Trophoblast cell (in vitro differentiated cells and primary cell): ENCODE results near the gene CX3CR1.

Experiments used
- DNase-seq, 2 donors: peaks; one replicate each; pipeline ENCODE4 v3.0.0-alpha.2; 2016
- H2AFZ ChIP-seq: 2 replicates; pipeline ENCODE4 v1.6.1; 2013; ENCODE audit warnings: low read length, moderate library complexity, mild to moderate bottlenecking; ENCODE audit not compliant: insufficient read depth, poor library complexity
- H2AK5ac ChIP-seq: 2 replicates; pipeline ENCODE4 v1.6.1; 2013; ENCODE audit warnings: mild to moderate bottlenecking, low read length
- H2BK120ac ChIP-seq: 2 replicates; pipeline ENCODE4 v1.6.1; 2013; ENCODE audit warnings: low read length, mild to moderate bottlenecking, moderate library complexity; ENCODE audit not compliant: insufficient read depth, poor library complexity
- H2BK12ac ChIP-seq: 2 replicates; pipeline ENCODE4 v1.6.1; 2013; ENCODE audit warnings: mild to moderate bottlenecking, low read length, moderate library complexity
- H2BK5ac ChIP-seq: 2 replicates; pipeline ENCODE4 v1.6.1; 2013; ENCODE audit warnings: low read length, low read depth, moderate library complexity, mild to moderate bottlenecking; ENCODE audit not compliant: poor library complexity
- H3K14ac ChIP-seq: 2 replicates; pipeline ENCODE4 v1.6.1; 2013; ENCODE audit warnings: mild to moderate bottlenecking, low read length
- H3K18ac ChIP-seq: 2 replicates; pipeline ENCODE4 v1.6.1; 2013; ENCODE audit warnings: mild to moderate bottlenecking, low read length
- H3K23ac ChIP-seq: 2 replicates; pipeline ENCODE4 v1.6.1; 2013; ENCODE audit warnings: low read length
- H3K27ac ChIP-seq: 2 replicates; pipeline ENCODE4 v1.5.1; 2013; ENCODE audit warnings: low read depth, mild to moderate bottlenecking, inconsistent platforms, low read length, moderate library complexity
- H3K27me3 ChIP-seq: 2 replicates; pipeline ENCODE4 v1.6.1; 2013; ENCODE audit warnings: inconsistent platforms, mild to moderate bottlenecking, low read length, moderate library complexity; ENCODE audit not compliant: insufficient read depth
- H3K36me3 ChIP-seq, 2 experiments: 1 replicate in 1 of 2; 2 replicates in 1 of 2; pipeline ENCODE4 v1.6.1; 2013; ENCODE audit warnings: low read length in 2 of 2, mild to moderate bottlenecking in 2 of 2, moderate library complexity in 1 of 2; ENCODE audit not compliant: insufficient read depth in 2 of 2, control insufficient read depth in 1 of 2
- H3K4ac ChIP-seq: 2 replicates; pipeline ENCODE4 v1.6.1; 2013; ENCODE audit warnings: low read depth, mild to moderate bottlenecking, low read length, moderate library complexity
- H3K4me1 ChIP-seq, 2 experiments: 1 replicate in 1 of 2; 2 replicates in 1 of 2; pipeline ENCODE4 v1.6.1; 2013; ENCODE audit warnings: low read length in 2 of 2, mild to moderate bottlenecking in 2 of 2, moderate library complexity in 1 of 2; ENCODE audit not compliant: insufficient read depth in 2 of 2, control insufficient read depth in 1 of 2
- H3K4me2 ChIP-seq: 2 replicates; pipeline ENCODE4 v1.6.1; 2013; ENCODE audit warnings: inconsistent platforms, mild to moderate bottlenecking, low read length, moderate library complexity
- H3K4me3 ChIP-seq: 2 replicates; pipeline ENCODE4 v1.5.1; 2013; ENCODE audit warnings: mild to moderate bottlenecking, low read depth, low read length, inconsistent platforms
- H3K79me1 ChIP-seq: one replicate; pipeline ENCODE4 v1.6.1; 2013; ENCODE audit warnings: low read length
- H3K79me2 ChIP-seq: 2 replicates; pipeline ENCODE4 v1.6.1; 2013; ENCODE audit warnings: low read length, mild to moderate bottlenecking; ENCODE audit not compliant: control insufficient read depth, insufficient read depth, poor library complexity
- H3K9ac ChIP-seq: 2 replicates; pipeline ENCODE4 v1.6.1; 2013; ENCODE audit warnings: mild to moderate bottlenecking, low read length
- H3K9me3 ChIP-seq: 2 replicates; pipeline ENCODE4 v1.6.1; 2013; ENCODE audit warnings: low read depth, mild to moderate bottlenecking, control low read depth, inconsistent platforms, low read length; ENCODE audit not compliant: insufficient read depth
- H4K12ac ChIP-seq: 2 replicates; pipeline ENCODE4 v1.6.1; 2013; ENCODE audit warnings: low read depth, mild to moderate bottlenecking, low read length, moderate library complexity
- H4K8ac ChIP-seq: 2 replicates; pipeline ENCODE4 v1.6.1; 2013; ENCODE audit warnings: low read depth, mild to moderate bottlenecking, low read length, moderate library complexity
- H4K91ac ChIP-seq: one replicate; pipeline ENCODE4 v1.6.1; 2013; ENCODE audit warnings: low read depth, mild to moderate bottlenecking, low read length, moderate library complexity
- WGBS: extraction: QIAGEN DNeasy Blood & Tissue Kit; methylation state at CpG from one replicate; pipeline ENCODE4 v1.1.7; 2013; ENCODE audit warnings: missing lambda C conversion rate; ENCODE audit not compliant: insufficient read length, insufficient coverage; ENCODE audit errors: extremely low coverage; 5-methylcytosine and 5-hydroxymethylcytosine counted together

CX3CR1 gene

GRCh38 chr3:39249453-39250115 lies 30.3 kb downstream of the CX3CR1 start:
- Histone ChIP-seq H2BK12ac (no peak overlapping the region), H3K18ac (no peak overlapping the region), H3K27ac (no peak overlapping the region), H3K4me1 (peaks cover 0 to 3% of the 10 kb centered on the region in 2 experiments), H2AK5ac (no peak overlapping the region), H3K79me2 (no peaks in the 10 kb centered on the region), H2BK120ac (no peak overlapping the region), H4K8ac (no peak overlapping the region), H3K4ac (no peak overlapping the region), H4K12ac (no peak overlapping the region), H3K9me3 (peaks cover 3% of the 10 kb centered on the region), H3K23ac (no peak overlapping the region), H4K91ac (no peak overlapping the region), H3K27me3 (no peaks in the 10 kb centered on the region), H3K4me3 (no peak overlapping the region), H3K79me1 (no peaks in the 10 kb centered on the region), H2BK5ac (no peak overlapping the region), H3K36me3 (no peaks in the 10 kb centered on the region), H3K4me2 (no peak overlapping the region), H3K9ac (no peak overlapping the region), H3K14ac (no peak overlapping the region), H2AFZ (no peak overlapping the region)
- no CpG with 5 or more reads among the region's 6 CpGs for WGBS
- no peak for DNase-seq

GRCh38 chr3:39241561-39241960 lies 38.3 kb downstream of the CX3CR1 start:
- no peak overlapping the region for H4K91ac ChIP-seq
- H3K27ac ChIP-seq, result no peak overlapping the region

GRCh38 chr3:39237027-39237426 lies 42.8 kb downstream of the CX3CR1 start:
- no peak overlapping the region for H3K23ac ChIP-seq
- no peak overlapping the region for H2BK12ac ChIP-seq
- H2AK5ac ChIP-seq, result no peak overlapping the region
- H3K4me2 ChIP-seq, result no peak overlapping the region
- H3K4me1 ChIP-seq, result no peaks in the 10 kb centered on the region
- H3K9me3 ChIP-seq, result no peaks in the 10 kb centered on the region
- no peak overlapping the region for H3K18ac ChIP-seq
- no peak overlapping the region for H2AFZ ChIP-seq
- H2BK5ac ChIP-seq, result no peak overlapping the region
- no peak overlapping the region for H3K14ac ChIP-seq
- no peak overlapping the region for H4K8ac ChIP-seq
- H2BK120ac ChIP-seq, result no peak overlapping the region
- no peak overlapping the region for H4K12ac ChIP-seq
- no peaks in the 10 kb centered on the region for H3K79me2 ChIP-seq
- no peak overlapping the region for H3K9ac ChIP-seq
- H4K91ac ChIP-seq, result no peak overlapping the region
- H3K36me3 ChIP-seq, result no peaks in the 10 kb centered on the region
- DNase-seq, result no peak
- no peak overlapping the region for H3K4ac ChIP-seq
- no peaks in the 10 kb centered on the region for H3K27me3 ChIP-seq
- no peak overlapping the region for H3K4me3 ChIP-seq
- H3K79me1 ChIP-seq, result no peaks in the 10 kb centered on the region
- no CpG with 5 or more reads among the region's 6 CpGs for WGBS
- H3K27ac ChIP-seq, result no peak overlapping the region

More at GRCh38 chr3:39241561-39241960, 38.3 kb downstream of the CX3CR1 start:
- no peak overlapping the region for H2BK5ac ChIP-seq
- no peak overlapping the region for H3K4me3 ChIP-seq
- H4K12ac ChIP-seq, result no peak overlapping the region
- no peak overlapping the region for H3K18ac ChIP-seq
- no peak overlapping the region for H2AK5ac ChIP-seq
- H3K27me3 ChIP-seq, result no peaks in the 10 kb centered on the region
- H2BK120ac ChIP-seq, result no peak overlapping the region
- no peak overlapping the region for H3K4me2 ChIP-seq
- H3K79me2 ChIP-seq, result no peaks in the 10 kb centered on the region
- H3K23ac ChIP-seq, result no peak overlapping the region
- H2BK12ac ChIP-seq, result no peak overlapping the region
- no peak overlapping the region for H2AFZ ChIP-seq
- no peak overlapping the region for H3K4ac ChIP-seq
- H3K79me1 ChIP-seq, result no peaks in the 10 kb centered on the region
- no peak overlapping the region for H3K9ac ChIP-seq
- H3K14ac ChIP-seq, result no peak overlapping the region
- H4K8ac ChIP-seq, result no peak overlapping the region
- DNase-seq, result no peak
- H3K4me1 ChIP-seq, result no peaks in the 10 kb centered on the region
- no peaks in the 10 kb centered on the region for H3K36me3 ChIP-seq
- no peaks in the 10 kb centered on the region for H3K9me3 ChIP-seq

- no peak overlapping the region for H3K18ac ChIP-seq
- no peak overlapping the region for H3K27ac ChIP-seq
- no peaks in the 10 kb centered on the region for H3K79me2 ChIP-seq
- DNase-seq, result no peak
- no peak overlapping the region for H4K91ac ChIP-seq
- WGBS, result no CpG with 5 or more reads among the region's 2 CpGs
- no peak overlapping the region for H3K4me2 ChIP-seq
- H2AFZ ChIP-seq, result no peak overlapping the region
- no peak overlapping the region for H4K12ac ChIP-seq
- H3K36me3 ChIP-seq, result no peaks in the 10 kb centered on the region
- H3K9ac ChIP-seq, result no peak overlapping the region
- H3K9me3 ChIP-seq, result no peaks in the 10 kb centered on the region
- H2AK5ac ChIP-seq, result no peak overlapping the region
- H4K8ac ChIP-seq, result no peak overlapping the region
- no peak overlapping the region for H2BK12ac ChIP-seq
- no peak overlapping the region for H2BK120ac ChIP-seq
- no peaks in the 10 kb centered on the region for H3K4me1 ChIP-seq
- no peak overlapping the region for H3K23ac ChIP-seq
- no peak overlapping the region for H3K4ac ChIP-seq
- no peak overlapping the region for H3K4me3 ChIP-seq
- no peaks in the 10 kb centered on the region for H3K27me3 ChIP-seq
- H2BK5ac ChIP-seq, result no peak overlapping the region
- no peak overlapping the region for H3K14ac ChIP-seq
- H3K79me1 ChIP-seq, result no peaks in the 10 kb centered on the region
Measured at GRCh38 chr3:39234651-39235050, 45.2 kb downstream of the CX3CR1 start.
